ENCODE measurements around the gene SYPL2.

DNA sequence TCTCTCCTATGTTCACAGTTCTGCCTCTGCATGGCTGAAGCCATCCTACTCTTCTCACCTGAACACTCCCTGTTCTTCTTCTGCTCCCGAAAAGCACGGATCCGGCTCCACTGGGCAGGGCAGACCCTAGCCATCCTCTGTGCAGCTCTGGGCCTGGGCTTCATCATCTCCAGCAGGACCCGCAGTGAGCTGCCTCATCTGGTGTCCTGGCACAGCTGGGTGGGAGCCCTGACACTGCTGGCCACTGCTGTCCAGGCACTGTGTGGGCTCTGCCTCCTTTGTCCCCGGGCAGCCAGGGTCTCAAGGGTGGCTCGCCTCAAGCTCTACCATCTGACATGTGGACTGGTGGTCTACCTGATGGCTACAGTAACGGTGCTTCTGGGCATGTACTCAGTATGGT lies 29.4 kb downstream of the SYPL2 start:
- TF ChIP-seq, protein P1, sequence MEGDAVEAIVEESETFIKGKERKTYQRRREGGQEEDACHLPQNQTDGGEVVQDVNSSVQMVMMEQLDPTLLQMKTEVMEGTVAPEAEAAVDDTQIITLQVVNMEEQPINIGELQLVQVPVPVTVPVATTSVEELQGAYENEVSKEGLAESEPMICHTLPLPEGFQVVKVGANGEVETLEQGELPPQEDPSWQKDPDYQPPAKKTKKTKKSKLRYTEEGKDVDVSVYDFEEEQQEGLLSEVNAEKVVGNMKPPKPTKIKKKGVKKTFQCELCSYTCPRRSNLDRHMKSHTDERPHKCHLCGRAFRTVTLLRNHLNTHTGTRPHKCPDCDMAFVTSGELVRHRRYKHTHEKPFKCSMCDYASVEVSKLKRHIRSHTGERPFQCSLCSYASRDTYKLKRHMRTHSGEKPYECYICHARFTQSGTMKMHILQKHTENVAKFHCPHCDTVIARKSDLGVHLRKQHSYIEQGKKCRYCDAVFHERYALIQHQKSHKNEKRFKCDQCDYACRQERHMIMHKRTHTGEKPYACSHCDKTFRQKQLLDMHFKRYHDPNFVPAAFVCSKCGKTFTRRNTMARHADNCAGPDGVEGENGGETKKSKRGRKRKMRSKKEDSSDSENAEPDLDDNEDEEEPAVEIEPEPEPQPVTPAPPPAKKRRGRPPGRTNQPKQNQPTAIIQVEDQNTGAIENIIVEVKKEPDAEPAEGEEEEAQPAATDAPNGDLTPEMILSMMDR (IDR thresholded peaks at IDR 0.05; ENCODE audit: low read depth, low read length): no peak
- TF ChIP-seq POLR2A (IDR thresholded peaks at IDR 0.05; ENCODE audit: extremely low read depth, insufficient read length): no peak
